CD8-positive, alpha-beta memory T cell (primary cell): ENCODE measurements around the gene USP17L22. TPM values are rescaled to one million over a fixed set of nuclear protein-coding genes. Genes with fewer than 3 reads are reported as not detected.
"Not testable (repeated sequence)": the region's sequence is repeated elsewhere in the genome, so short reads cannot be mapped to it uniquely, and the experiment has no call there.

Experiments used
- CTCF ChIA-PET: fragments of 350-600 bp; sonication (Branson Sonifier 250); formaldehyde crosslinking; loops from one replicate; lab custom pipeline; 2021; ENCODE audit warnings: antibody characterized with exemption; lab: Charles Lee
- POLR2A ChIA-PET: fragments of 350-600 bp; sonication (Branson Sonifier 250); formaldehyde crosslinking; loops from one replicate; lab custom pipeline; 2021; ENCODE audit warnings: antibody characterized with exemption; lab: Charles Lee
- DNase-seq, 5 donors: peaks; one replicate each; pipeline versions ENCODE4 v3.0.0 to v3.0.0-alpha.2; 2020 to 2022; ENCODE audit warnings: mixed read lengths in 1 of 5
- H3K27ac ChIP-seq: one replicate; pipeline ENCODE4 v1.7.0; 2013; ENCODE audit warnings: low read depth, mild to moderate bottlenecking, low read length, moderate library complexity
- H3K27me3 ChIP-seq: 2 replicates; pipeline ENCODE4 v1.7.0; 2013; ENCODE audit warnings: low read length, mild to moderate bottlenecking; ENCODE audit not compliant: insufficient read depth, poor library complexity, severe bottlenecking
- H3K36me3 ChIP-seq: 2 replicates; pipeline ENCODE4 v1.7.0; 2013; ENCODE audit warnings: mild to moderate bottlenecking, low read length, moderate library complexity; ENCODE audit not compliant: insufficient read depth
- H3K4me1 ChIP-seq: 2 replicates; pipeline ENCODE4 v1.7.0; 2013; ENCODE audit warnings: mild to moderate bottlenecking, low read length, moderate library complexity; ENCODE audit not compliant: insufficient read depth
- H3K4me3 ChIP-seq: 2 replicates; pipeline ENCODE4 v1.7.0; 2013; ENCODE audit warnings: mild to moderate bottlenecking, low read length
- H3K9me3 ChIP-seq: 2 replicates; pipeline ENCODE4 v1.7.0; 2013; ENCODE audit warnings: mild to moderate bottlenecking, low read length
- H3K27ac Mint-ChIP-seq, 8 donors: one replicate each; pipeline ENCODE4 v1.8.0; 2020 to 2021; ENCODE audit warnings: mixed read lengths in 8 of 8, mild to moderate bottlenecking in 6 of 8, inconsistent platforms in 3 of 8, moderate library complexity in 3 of 8
- H3K27me3 Mint-ChIP-seq, 2 donors: one replicate each; pipeline ENCODE4 v1.8.0; 2020 to 2021; ENCODE audit warnings: mixed read lengths in 2 of 2, mild to moderate bottlenecking in 1 of 2, moderate library complexity in 1 of 2
- H3K36me3 Mint-ChIP-seq, 3 donors: one replicate each; pipeline ENCODE4 v1.8.0; 2020 to 2021; ENCODE audit warnings: mixed read lengths in 3 of 3, inconsistent platforms in 1 of 3, mild to moderate bottlenecking in 1 of 3
- H3K4me1 Mint-ChIP-seq, 3 donors: one replicate each; pipeline ENCODE4 v1.8.0; 2020 to 2021; ENCODE audit warnings: mixed read lengths in 3 of 3, inconsistent platforms in 1 of 3, mild to moderate bottlenecking in 1 of 3
- H3K4me3 Mint-ChIP-seq, 7 donors: one replicate each; pipeline ENCODE4 v1.8.0; 2020 to 2021; ENCODE audit warnings: mixed read lengths in 7 of 7, mild to moderate bottlenecking in 6 of 7, moderate library complexity in 4 of 7, inconsistent platforms in 2 of 7
- H3K9me3 Mint-ChIP-seq, 5 donors: one replicate each; pipeline ENCODE4 v1.8.0; 2020 to 2022; ENCODE audit warnings: mixed read lengths in 5 of 5, mild to moderate bottlenecking in 3 of 5, moderate library complexity in 2 of 5, inconsistent platforms in 1 of 5
- polyA plus RNA-seq: library from polyadenylated mRNA; unstranded; fragments of 300-500 nt; fragmentation: Illumina TruSeq; gene quantifications from one replicate; pipeline ENCODE4 v1.2.3, GENCODE V29; 2021
- total RNA-seq, 2 experiments: library from RNA; stranded (reverse); gene quantifications; one replicate each; pipeline ENCODE4 v1.2.3, GENCODE V29; 2021

The USP17L22 gene
- total RNA-seq (not detected), polyA plus RNA-seq (not detected)

GRCh38 chr4:9267319-9267718, at the start of gene USP17L22:
Gene USP17L22, plus strand, starts transcription at chr4:9267619. Its CDS starts 0 bp downstream, at chr4:9267619.
- H3K9me3 Mint-ChIP-seq, H3K4me3 ChIP-seq, H3K36me3 ChIP-seq, H3K9me3 ChIP-seq, H3K27me3 Mint-ChIP-seq, H3K27ac ChIP-seq, H3K36me3 Mint-ChIP-seq, H3K4me3 Mint-ChIP-seq, H3K4me1 Mint-ChIP-seq, H3K4me1 ChIP-seq, CTCF ChIA-PET, H3K27me3 ChIP-seq, POLR2A ChIA-PET, DNase-seq, H3K27ac Mint-ChIP-seq: not testable (repeated sequence)

- DNase-seq, H3K4me3 ChIP-seq, H3K27ac ChIP-seq, H3K9me3 ChIP-seq, H3K4me1 ChIP-seq, H3K4me3 Mint-ChIP-seq, H3K27me3 ChIP-seq, H3K4me1 Mint-ChIP-seq, POLR2A ChIA-PET, H3K36me3 ChIP-seq, H3K27ac Mint-ChIP-seq, CTCF ChIA-PET, H3K27me3 Mint-ChIP-seq, H3K9me3 Mint-ChIP-seq, H3K36me3 Mint-ChIP-seq: not testable (repeated sequence)
Observed at GRCh38 chr4:9219852-9220251, 47.6 kb upstream of the USP17L22 start, which contains the start of gene USP17L12. Gene USP17L12, plus strand, starts transcription at chr4:9220152. Its CDS starts 0 bp downstream, at chr4:9220152.

- POLR2A ChIA-PET, CTCF ChIA-PET, H3K4me1 ChIP-seq, DNase-seq, H3K9me3 ChIP-seq, H3K27me3 ChIP-seq, H3K27me3 Mint-ChIP-seq, H3K27ac ChIP-seq, H3K36me3 Mint-ChIP-seq, H3K27ac Mint-ChIP-seq, H3K4me3 ChIP-seq, H3K4me1 Mint-ChIP-seq, H3K9me3 Mint-ChIP-seq, H3K36me3 ChIP-seq, H3K4me3 Mint-ChIP-seq: not testable (repeated sequence)
Observed at GRCh38 chr4:9224596-9224995, 42.8 kb upstream of the USP17L22 start, which contains the start of gene USP17L13. Gene USP17L13, plus strand, starts transcription at chr4:9224896. Its CDS starts 0 bp downstream, at chr4:9224896.

- H3K9me3 Mint-ChIP-seq, DNase-seq, CTCF ChIA-PET, H3K27ac ChIP-seq, H3K4me3 ChIP-seq, H3K4me3 Mint-ChIP-seq, H3K27ac Mint-ChIP-seq, H3K4me1 ChIP-seq, H3K27me3 ChIP-seq, H3K4me1 Mint-ChIP-seq, H3K9me3 ChIP-seq, H3K36me3 Mint-ChIP-seq, POLR2A ChIA-PET, H3K27me3 Mint-ChIP-seq, H3K36me3 ChIP-seq: not testable (repeated sequence)
Observed at GRCh38 chr4:9230249-9230648, 37.2 kb upstream of the USP17L22 start.

- H3K4me1 ChIP-seq, POLR2A ChIA-PET, H3K27ac ChIP-seq, H3K4me1 Mint-ChIP-seq, H3K36me3 Mint-ChIP-seq, H3K4me3 Mint-ChIP-seq, H3K4me3 ChIP-seq, DNase-seq, H3K27ac Mint-ChIP-seq, CTCF ChIA-PET, H3K9me3 ChIP-seq, H3K27me3 ChIP-seq, H3K9me3 Mint-ChIP-seq, H3K36me3 ChIP-seq, H3K27me3 Mint-ChIP-seq: not testable (repeated sequence)
Observed at GRCh38 chr4:9234085-9234484, 33.3 kb upstream of the USP17L22 start, which contains the start of gene USP17L15. Gene USP17L15, plus strand, starts transcription at chr4:9234385. Its CDS starts 0 bp downstream, at chr4:9234385.

GRCh38 chr4:9238461-9238860, 29.0 kb upstream of the USP17L22 start:
- H3K27me3 Mint-ChIP-seq, H3K4me3 Mint-ChIP-seq, H3K36me3 ChIP-seq, H3K27ac ChIP-seq, H3K36me3 Mint-ChIP-seq, H3K27me3 ChIP-seq, H3K27ac Mint-ChIP-seq, POLR2A ChIA-PET, CTCF ChIA-PET, H3K9me3 ChIP-seq, H3K9me3 Mint-ChIP-seq, H3K4me1 ChIP-seq, H3K4me1 Mint-ChIP-seq, H3K4me3 ChIP-seq: not testable (repeated sequence)
- DNase-seq, result peak in 1 of 5 donors; percentile 16

- CTCF ChIA-PET, H3K36me3 ChIP-seq: not testable (repeated sequence)
Observed at GRCh38 chr4:9243579-9243978, 23.8 kb upstream of the USP17L22 start, which contains the start of gene USP17L17. Gene USP17L17, plus strand, starts transcription at chr4:9243879. Its CDS starts 0 bp downstream, at chr4:9243879.

GRCh38 chr4:9247953-9248680, 19.3 kb upstream of the USP17L22 start, which contains the start of gene USP17L18:
Gene USP17L18, plus strand, starts transcription at chr4:9248630. Its CDS starts 0 bp downstream, at chr4:9248630.
- H3K27ac ChIP-seq, H3K36me3 ChIP-seq, H3K36me3 Mint-ChIP-seq, H3K27ac Mint-ChIP-seq, H3K27me3 Mint-ChIP-seq, H3K4me3 Mint-ChIP-seq, H3K27me3 ChIP-seq, CTCF ChIA-PET, H3K4me3 ChIP-seq, H3K4me1 Mint-ChIP-seq, H3K9me3 Mint-ChIP-seq, POLR2A ChIA-PET, H3K9me3 ChIP-seq, H3K4me1 ChIP-seq: not testable (repeated sequence)
- DNase-seq, result peak in 3 of 5 donors; percentile 0 to 32 (median 1)

More at GRCh38 chr4:9243579-9243978, 23.8 kb upstream of the USP17L22 start, which contains the start of gene USP17L17:
- H3K4me1 ChIP-seq, H3K9me3 Mint-ChIP-seq, DNase-seq, H3K27me3 ChIP-seq, H3K36me3 Mint-ChIP-seq, H3K27ac Mint-ChIP-seq, H3K27ac ChIP-seq, POLR2A ChIA-PET, H3K4me3 ChIP-seq, H3K4me3 Mint-ChIP-seq, H3K9me3 ChIP-seq, H3K27me3 Mint-ChIP-seq, H3K4me1 Mint-ChIP-seq: not testable (repeated sequence)
